HG03039 (cell line): ENCODE results near the gene BSX.

Experiments
- ATAC-seq: cut with Tn5 transposase; IDR thresholded peaks from one replicate; pipeline ENCODE4 v1.9.1; 2021; ENCODE audit warnings: mild to moderate bottlenecking, moderate library complexity; ENCODE audit not compliant: unreplicated experiment

The BSX gene

DNA sequence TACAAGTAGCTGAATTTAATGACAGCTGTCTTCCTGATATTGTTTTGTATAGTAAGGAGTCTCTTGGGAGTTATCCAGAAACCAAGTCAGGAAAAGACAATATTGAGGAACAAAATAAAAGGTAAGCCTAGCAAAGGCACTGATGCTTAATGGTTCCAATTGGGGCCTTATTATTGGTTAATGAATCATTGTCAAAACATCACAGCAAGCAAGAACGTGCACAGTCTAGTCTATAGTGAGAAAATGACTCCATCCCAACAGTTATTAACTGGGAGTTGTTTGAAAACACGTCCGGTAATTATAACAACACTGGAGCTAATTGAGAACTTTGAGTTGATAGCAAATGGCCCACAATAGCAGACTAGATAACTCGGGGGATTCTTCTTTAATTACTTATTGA lies 17.7 kb downstream of the BSX start:
- no peak for ATAC-seq

DNA sequence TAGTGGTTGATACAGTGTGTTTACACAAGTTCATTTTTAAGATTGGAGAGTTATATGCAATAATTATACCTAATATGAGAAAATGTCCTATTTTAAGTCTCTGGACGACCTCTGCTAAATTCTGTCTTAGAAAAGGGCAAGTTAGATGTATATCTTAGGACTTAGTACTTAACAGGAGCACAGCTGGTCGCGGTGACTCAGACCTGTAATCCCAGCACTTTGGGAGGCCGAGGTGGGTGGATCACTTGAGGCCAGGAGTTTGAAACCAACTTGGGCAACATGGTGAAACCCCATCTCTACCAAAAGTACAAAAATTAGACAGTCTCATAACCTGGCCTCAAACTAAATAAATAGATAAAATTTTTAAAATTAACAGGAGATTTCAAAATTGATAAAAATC lies 27.2 kb downstream of the BSX start:
- ATAC-seq, result no peak

DNA sequence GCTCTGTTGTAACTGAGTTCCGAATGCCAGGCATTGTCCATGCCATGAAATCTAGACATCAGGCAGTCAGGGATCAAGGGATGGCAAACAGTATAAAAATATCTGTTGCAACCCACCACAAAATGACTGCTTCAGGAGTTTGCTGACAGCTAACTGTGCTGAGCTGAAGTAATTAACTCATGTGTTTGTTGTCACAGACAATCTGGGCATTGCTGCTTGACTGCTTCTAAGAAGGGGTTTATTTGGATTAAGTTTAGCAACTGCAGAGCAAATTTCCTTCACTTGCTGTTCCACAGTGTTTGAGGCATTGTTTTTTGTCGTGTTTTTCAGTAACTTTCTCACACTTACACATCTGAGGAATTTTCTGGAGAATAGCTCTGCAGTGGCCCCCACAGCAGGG lies 30.4 kb downstream of the BSX start:
- no peak for ATAC-seq

DNA sequence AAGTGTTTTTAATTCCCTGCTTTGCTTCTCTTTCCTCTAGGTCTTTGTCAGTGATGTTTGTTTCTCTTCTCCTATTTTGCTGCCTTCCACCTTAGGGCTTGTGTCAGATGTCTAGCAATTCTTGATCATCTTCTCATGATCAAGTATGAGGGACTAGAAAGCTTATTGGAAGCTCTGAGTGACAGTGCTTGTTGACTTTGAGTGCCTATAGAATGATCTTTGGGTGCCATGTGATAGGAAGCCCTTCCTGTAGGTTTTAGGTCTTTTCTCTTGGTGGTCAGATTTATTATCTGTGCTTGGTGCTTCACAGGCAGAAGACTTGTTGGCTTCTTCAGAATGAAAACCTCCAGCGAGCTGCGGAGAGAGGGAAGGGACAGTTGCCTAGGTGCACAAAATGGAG lies 43.1 kb downstream of the BSX start:
- ATAC-seq, result no peak

DNA sequence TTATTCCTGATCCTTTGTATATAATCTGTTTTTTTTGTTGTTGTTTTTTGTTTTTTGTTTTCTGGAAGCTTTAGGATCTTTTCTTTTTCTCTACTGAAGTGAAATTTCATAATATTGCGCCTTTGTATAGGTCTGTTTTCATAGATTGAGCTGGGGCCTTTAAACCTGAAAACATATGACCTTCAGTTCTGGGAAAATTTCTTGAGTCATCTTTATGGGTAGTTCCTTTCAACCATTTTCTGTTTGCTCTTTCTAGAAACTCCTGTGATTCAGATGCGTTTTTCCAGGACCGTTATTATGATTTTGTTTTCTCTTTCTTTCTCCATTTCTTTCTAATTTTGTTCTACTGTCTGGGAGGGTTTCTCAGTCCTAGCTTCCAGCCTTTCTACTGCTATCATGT lies 43.7 kb downstream of the BSX start:
- ATAC-seq, result no peak

DNA sequence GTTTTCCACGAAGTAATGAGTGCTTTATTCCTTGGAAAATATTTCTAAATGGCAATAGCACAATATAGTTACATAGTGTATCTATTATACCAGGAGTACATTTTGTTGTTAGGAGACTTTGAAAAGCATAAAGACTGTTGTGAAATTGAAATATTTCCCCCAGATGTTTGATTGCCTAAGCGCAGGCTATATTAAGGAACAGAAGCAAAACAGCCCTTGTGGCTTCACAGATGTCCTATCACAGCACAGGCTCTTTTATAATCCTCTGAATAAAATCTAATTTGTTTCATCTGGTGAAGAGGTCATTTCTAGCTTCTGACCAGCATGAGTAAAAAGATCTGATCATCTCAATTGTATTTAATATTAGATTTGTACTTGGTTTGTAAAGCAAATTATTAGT lies 48.2 kb downstream of the BSX start:
- ATAC-seq, result no peak

DNA sequence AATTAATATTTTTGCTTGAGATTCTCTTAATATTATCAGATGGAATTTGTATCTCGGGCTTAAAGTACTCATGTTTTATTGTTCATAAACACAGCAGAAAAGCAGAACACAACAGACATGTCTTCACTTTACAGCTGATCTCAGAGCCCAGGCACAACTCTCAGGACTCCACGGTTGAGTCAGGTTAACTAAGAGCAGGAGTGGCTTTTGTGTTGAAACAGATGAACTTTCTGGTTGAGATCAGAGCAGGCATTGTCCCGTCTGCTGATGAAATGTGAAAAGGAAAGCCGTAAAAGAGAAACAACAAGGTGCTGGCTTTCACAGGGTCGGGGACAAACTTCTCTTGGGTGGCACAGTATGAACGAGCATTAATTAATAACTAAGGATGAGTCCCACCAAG lies 50.1 kb downstream of the BSX start:
- ATAC-seq, result no peak
